Endothelial cell (in vitro differentiated cells): ENCODE measurements around the gene LDHAL6B. TPM values are rescaled to one million over a fixed set of nuclear protein-coding genes. Genes with fewer than 3 reads are reported as not detected.
"Not testable (repeated sequence)": the region's sequence is repeated elsewhere in the genome, so short reads cannot be mapped to it uniquely, and the experiment has no call there.

Source experiments
- DNase-seq: peaks from one replicate; pipeline ENCODE4 v3.0.0; 2021; ENCODE audit warnings: low spot score
- H3K27ac Mint-ChIP-seq: one replicate; pipeline ENCODE4 v1.8.0; 2021; ENCODE audit warnings: mixed read lengths, inconsistent platforms; ENCODE audit not compliant: unreplicated experiment
- H3K27me3 Mint-ChIP-seq: one replicate; pipeline ENCODE4 v1.8.0; 2021; ENCODE audit warnings: mild to moderate bottlenecking, moderate library complexity, mixed read lengths, inconsistent platforms; ENCODE audit not compliant: unreplicated experiment
- H3K36me3 Mint-ChIP-seq: one replicate; pipeline ENCODE4 v1.8.0; 2021; ENCODE audit warnings: mild to moderate bottlenecking, low read depth, mixed read lengths, inconsistent platforms; ENCODE audit not compliant: unreplicated experiment
- H3K4me1 Mint-ChIP-seq: one replicate; pipeline ENCODE4 v1.8.0; 2021; ENCODE audit warnings: mild to moderate bottlenecking, mixed read lengths, inconsistent platforms; ENCODE audit not compliant: unreplicated experiment
- H3K4me3 Mint-ChIP-seq: one replicate; pipeline ENCODE4 v1.8.0; 2021; ENCODE audit warnings: mild to moderate bottlenecking, mixed read lengths, inconsistent platforms; ENCODE audit not compliant: unreplicated experiment
- H3K9me3 Mint-ChIP-seq: one replicate; pipeline ENCODE4 v1.8.0; 2021; ENCODE audit warnings: mixed read lengths, inconsistent platforms; ENCODE audit not compliant: unreplicated experiment
- total RNA-seq: library from RNA; stranded (reverse); fragmentation: NEBNext Ultra II Directional; extraction: Animal tissue kit (Norgen Biotek cat#: 25700); gene quantifications from one replicate; pipeline ENCODE4 v1.2.1, GENCODE V29; 2021; ENCODE audit not compliant: unreplicated experiment
- TF ChIP-seq, protein P1 (sequence below): fragments of 200-600 bp; sonication (generic); IDR thresholded peaks from one replicate; pipeline ENCODE4 v1.5.0; 2021; ENCODE audit warnings: antibody characterized with exemption; ENCODE audit not compliant: unreplicated experiment

LDHAL6B gene
- total RNA-seq, 1 donor from 2014 or later = not detected

DNA sequence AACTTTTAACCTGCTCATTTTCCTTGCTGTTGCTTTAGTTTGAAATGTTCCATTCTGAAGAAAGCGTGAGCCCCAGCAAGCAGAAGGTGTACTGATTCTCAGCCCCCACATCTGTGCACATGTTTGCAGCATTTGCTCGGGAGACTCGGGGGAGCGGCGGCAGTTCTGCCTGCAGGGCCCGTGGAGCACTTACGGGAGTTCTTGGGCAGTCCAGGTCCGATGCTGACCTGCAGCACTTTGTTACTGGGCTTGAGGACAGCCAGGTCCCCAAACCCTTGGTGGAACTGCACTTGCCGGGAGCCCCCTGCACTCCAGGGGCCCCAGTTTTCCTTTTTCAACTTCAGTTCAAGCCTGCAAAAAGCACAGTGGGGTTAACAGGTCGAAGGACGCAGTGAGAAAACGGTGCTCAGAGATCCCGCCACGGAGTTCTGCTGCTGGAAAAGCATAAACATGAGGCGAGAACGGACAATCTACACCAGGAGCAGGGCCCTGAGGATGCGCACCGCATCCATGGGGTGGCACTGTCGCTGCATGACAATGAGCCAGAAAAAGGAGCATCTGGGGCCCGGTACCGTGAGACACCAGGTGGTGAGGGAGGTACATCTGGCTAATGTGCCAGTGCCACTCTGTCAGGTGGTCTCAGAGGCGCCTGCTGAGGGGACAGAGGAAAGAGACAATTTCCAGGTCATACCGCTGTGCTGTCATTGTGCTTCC is 45.6 kb upstream of the LDHAL6B start:
- no peaks in the 10 kb centered on the region for H3K9me3 Mint-ChIP-seq
- H3K27me3 Mint-ChIP-seq = no peaks in the 10 kb centered on the region
- H3K4me1 Mint-ChIP-seq = peaks cover 18% of the 10 kb centered on the region
- H3K4me3 Mint-ChIP-seq = no peak overlapping the region
- no peak overlapping the region for H3K27ac Mint-ChIP-seq
- DNase-seq = peak; percentile 45
- TF ChIP-seq, protein P1, sequence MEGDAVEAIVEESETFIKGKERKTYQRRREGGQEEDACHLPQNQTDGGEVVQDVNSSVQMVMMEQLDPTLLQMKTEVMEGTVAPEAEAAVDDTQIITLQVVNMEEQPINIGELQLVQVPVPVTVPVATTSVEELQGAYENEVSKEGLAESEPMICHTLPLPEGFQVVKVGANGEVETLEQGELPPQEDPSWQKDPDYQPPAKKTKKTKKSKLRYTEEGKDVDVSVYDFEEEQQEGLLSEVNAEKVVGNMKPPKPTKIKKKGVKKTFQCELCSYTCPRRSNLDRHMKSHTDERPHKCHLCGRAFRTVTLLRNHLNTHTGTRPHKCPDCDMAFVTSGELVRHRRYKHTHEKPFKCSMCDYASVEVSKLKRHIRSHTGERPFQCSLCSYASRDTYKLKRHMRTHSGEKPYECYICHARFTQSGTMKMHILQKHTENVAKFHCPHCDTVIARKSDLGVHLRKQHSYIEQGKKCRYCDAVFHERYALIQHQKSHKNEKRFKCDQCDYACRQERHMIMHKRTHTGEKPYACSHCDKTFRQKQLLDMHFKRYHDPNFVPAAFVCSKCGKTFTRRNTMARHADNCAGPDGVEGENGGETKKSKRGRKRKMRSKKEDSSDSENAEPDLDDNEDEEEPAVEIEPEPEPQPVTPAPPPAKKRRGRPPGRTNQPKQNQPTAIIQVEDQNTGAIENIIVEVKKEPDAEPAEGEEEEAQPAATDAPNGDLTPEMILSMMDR = peak; percentile 36
- H3K36me3 Mint-ChIP-seq = peaks cover 30% of the 10 kb centered on the region

DNA sequence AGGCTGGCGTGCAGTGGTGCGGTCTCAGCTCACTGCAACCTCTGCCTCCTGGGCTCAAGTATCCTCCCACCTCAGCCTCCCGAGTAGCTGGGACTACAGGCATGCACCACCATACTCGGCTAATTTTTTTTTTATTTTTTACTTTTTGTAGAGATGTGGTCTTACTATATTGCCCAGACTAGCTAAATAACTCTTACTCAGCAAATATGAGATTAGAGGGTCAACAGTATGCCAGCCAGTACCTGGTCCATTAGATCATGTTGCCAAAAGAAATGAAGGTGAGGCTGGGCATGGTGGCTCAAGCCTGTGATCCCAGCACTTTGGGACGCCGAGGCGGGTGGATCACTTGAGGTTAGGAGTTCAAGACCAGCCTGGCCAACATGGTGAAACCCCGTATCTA is 44.6 kb upstream of the LDHAL6B start:
- not testable (repeated sequence) for H3K27me3 Mint-ChIP-seq, H3K27ac Mint-ChIP-seq, H3K9me3 Mint-ChIP-seq, H3K4me3 Mint-ChIP-seq, DNase-seq
- Mint-ChIP-seq H3K4me1 (peaks cover 28% of the 10 kb centered on the region), H3K36me3 (peaks cover 30% of the 10 kb centered on the region)

DNA sequence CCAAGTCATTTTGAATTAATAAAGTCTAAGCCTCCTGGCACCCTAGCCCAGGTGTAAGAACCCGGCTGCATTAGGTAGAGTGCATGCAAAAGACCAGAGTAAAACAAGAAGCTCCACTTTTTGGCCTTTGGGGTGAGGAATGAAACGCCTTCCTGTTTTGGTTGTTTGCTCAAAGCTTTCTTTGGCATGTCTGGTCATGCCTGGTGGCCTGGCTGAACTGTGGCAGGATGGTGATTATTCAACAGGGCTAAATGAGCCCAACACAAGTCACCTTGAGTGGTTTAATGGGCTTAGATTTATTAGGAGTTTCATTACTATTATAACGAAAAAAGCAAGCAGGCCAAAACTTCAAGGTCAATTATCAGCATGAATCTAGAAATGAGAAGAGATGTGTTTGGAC is 40.9 kb upstream of the LDHAL6B start:
- TF ChIP-seq, protein P1 = no peak
- Mint-ChIP-seq H3K36me3 (peaks cover 29% of the 10 kb centered on the region), H3K27me3 (peaks cover 2% of the 10 kb centered on the region), H3K4me3 (no peak overlapping the region), H3K4me1 (peaks cover 42% of the 10 kb centered on the region), H3K27ac (peak overlapping the region; percentile 80), H3K9me3 (no peaks in the 10 kb centered on the region)
- no peak for DNase-seq

DNA sequence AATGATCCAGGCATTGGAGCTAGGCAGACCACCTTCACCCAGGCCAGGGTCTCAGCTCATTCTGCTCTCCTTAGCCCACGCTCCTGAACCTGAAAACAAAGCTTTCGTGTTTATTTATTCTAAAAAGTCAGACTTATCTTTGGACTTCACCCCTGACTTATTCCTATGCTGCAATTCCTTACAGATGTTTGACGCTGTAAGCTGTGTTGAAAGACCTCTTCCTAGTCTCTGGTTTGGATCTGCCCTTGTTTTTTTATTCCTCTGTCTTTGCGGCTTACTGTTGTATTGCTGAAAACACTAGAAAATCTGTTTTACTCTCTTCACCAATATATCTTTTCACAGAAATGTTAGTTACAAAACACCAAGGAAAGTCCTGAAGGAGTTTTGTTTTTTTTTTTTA is 40.5 kb upstream of the LDHAL6B start:
- Mint-ChIP-seq H3K27me3 (peaks cover 2% of the 10 kb centered on the region), H3K4me3 (no peak overlapping the region), H3K9me3 (no peaks in the 10 kb centered on the region), H3K27ac (peak overlapping the region; percentile 80), H3K4me1 (peaks cover 45% of the 10 kb centered on the region), H3K36me3 (peaks cover 29% of the 10 kb centered on the region)
- TF ChIP-seq, protein P1 = no peak
- no peak for DNase-seq

DNA sequence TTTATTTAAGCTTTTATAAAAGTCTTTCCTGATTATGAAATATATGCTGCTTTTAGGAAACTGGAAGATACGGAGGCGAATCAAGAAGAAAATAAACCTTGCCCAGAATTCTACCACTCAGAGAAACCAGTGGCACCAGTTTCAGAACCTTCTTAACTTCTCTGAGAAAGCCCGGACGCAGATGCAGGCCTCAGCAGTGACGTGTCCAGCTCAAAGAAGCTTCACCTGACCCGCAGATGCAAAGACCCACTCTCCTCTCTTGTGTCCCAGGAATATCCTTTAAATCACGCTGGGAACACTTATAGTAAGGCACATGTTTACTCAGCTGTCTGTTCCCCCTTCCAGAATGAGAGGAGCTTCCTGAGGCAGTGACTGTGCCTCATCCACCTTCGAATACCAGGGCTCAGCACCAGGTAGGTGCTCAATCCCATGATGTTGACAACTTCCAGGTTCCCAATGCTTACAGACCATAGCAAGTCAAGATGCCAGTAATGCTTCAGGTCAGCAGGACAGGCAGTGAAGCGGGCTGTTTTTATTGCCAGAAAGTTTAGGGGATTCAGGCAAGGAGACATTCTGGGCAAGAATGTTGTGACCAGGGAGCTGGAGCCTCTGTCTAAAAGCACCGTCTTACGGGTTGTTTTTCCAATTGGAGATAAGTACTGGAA is 39.9 kb upstream of the LDHAL6B start:
- Mint-ChIP-seq H3K4me1 (peaks cover 45% of the 10 kb centered on the region), H3K4me3 (no peak overlapping the region), H3K9me3 (no peaks in the 10 kb centered on the region), H3K36me3 (peaks cover 33% of the 10 kb centered on the region), H3K27me3 (peaks cover 2% of the 10 kb centered on the region), H3K27ac (peak overlapping the region; percentile 80)
- DNase-seq = no peak
- TF ChIP-seq, protein P1 = no peak
